HepG2 (cell line): ENCODE measurements around the gene ITPK1.

Source experiments
- BORCS8-MEF2B ChIP-seq: sonication (generic); formaldehyde crosslinking; IDR thresholded peaks from 2 replicates; pipeline ENCODE4 v1.8.0; 2022; ENCODE audit warnings: mild to moderate bottlenecking, missing genetic modification reagents
- TF ChIP-seq, protein P1 (sequence below): sonication (generic); formaldehyde crosslinking; IDR thresholded peaks from 2 replicates; pipeline ENCODE4 v1.4.0; 2020; ENCODE audit warnings: missing genetic modification reagents

DNA sequence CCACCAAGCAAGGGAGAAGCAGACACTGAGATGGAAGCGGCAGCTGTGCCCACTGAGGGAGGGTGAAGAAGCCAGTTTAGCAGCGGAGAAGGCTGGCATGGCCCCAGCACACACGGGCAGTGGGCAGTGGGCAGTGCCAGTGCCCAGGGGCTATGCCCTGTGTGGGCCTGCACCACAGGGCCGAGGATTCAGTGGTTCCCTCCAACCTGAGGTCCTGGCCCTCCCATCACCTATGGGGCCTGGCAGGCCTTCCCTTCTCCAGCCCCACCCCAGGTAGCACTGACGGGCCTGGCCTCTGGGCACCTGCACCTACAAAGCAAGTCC is 81.1 kb downstream of the ITPK1 start:
- TF ChIP-seq, protein P1, sequence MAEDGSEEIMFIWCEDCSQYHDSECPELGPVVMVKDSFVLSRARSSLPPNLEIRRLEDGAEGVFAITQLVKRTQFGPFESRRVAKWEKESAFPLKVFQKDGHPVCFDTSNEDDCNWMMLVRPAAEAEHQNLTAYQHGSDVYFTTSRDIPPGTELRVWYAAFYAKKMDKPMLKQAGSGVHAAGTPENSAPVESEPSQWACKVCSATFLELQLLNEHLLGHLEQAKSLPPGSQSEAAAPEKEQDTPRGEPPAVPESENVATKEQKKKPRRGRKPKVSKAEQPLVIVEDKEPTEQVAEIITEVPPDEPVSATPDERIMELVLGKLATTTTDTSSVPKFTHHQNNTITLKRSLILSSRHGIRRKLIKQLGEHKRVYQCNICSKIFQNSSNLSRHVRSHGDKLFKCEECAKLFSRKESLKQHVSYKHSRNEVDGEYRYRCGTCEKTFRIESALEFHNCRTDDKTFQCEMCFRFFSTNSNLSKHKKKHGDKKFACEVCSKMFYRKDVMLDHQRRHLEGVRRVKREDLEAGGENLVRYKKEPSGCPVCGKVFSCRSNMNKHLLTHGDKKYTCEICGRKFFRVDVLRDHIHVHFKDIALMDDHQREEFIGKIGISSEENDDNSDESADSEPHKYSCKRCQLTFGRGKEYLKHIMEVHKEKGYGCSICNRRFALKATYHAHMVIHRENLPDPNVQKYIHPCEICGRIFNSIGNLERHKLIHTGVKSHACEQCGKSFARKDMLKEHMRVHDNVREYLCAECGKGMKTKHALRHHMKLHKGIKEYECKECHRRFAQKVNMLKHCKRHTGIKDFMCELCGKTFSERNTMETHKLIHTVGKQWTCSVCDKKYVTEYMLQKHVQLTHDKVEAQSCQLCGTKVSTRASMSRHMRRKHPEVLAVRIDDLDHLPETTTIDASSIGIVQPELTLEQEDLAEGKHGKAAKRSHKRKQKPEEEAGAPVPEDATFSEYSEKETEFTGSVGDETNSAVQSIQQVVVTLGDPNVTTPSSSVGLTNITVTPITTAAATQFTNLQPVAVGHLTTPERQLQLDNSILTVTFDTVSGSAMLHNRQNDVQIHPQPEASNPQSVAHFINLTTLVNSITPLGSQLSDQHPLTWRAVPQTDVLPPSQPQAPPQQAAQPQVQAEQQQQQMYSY = no peak
- TF ChIP-seq BORCS8-MEF2B (CRISPR knock-in tag) = no peak
